Mucosa of stomach (tissue), 1 donor: Measurements from ENCODE around the gene CLDN16.

Experiments used
- H3K27me3 ChIP-seq: one replicate; pipeline ENCODE4 v1.7.0; 2013; ENCODE audit warnings: mild to moderate bottlenecking, low read length; ENCODE audit not compliant: control insufficient read depth, insufficient read depth
- H3K36me3 ChIP-seq: one replicate; pipeline ENCODE4 v1.7.0; 2013; ENCODE audit warnings: low read length; ENCODE audit not compliant: control insufficient read depth, insufficient read depth
- H3K4me1 ChIP-seq: one replicate; pipeline ENCODE4 v1.7.0; 2013; ENCODE audit warnings: mild to moderate bottlenecking, low read length; ENCODE audit not compliant: control insufficient read depth, insufficient read depth
- H3K4me3 ChIP-seq: one replicate; pipeline ENCODE4 v1.7.0; 2013; ENCODE audit warnings: low read length
- H3K9ac ChIP-seq: one replicate; pipeline ENCODE4 v1.7.0; 2013; ENCODE audit warnings: mild to moderate bottlenecking, low read length, moderate library complexity
- H3K9me3 ChIP-seq: one replicate; pipeline ENCODE4 v1.7.0; 2013; ENCODE audit warnings: mild to moderate bottlenecking, low read length, moderate library complexity; ENCODE audit not compliant: control insufficient read depth
- donor health status: Pancreatic carcinoma.

Gene CLDN16

DNA sequence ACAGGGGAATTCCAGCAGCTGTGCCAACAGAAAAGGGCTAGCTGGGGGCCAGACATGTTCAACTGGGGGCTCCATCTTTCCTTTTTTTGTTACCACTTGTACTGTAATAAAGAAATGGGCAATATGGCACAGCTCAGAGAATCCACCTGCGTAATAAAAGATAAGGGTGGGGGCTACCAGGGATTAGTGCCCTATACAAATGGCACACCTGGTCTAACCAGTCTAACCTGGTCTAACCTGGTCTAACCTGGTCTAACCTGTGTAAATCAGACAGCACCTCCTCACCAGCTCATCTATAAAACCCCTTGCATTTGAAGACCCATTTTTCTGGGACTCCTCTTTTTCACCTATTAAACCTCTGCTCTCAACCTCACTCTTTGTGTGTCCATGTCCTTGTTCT is 26.2 kb upstream of the CLDN16 start:
- H3K4me3 ChIP-seq, result no peak overlapping the region
- H3K27me3 ChIP-seq, result no peaks in the 10 kb centered on the region
- H3K9ac ChIP-seq, result no peak overlapping the region
- H3K4me1 ChIP-seq, result no peaks in the 10 kb centered on the region
- H3K9me3 ChIP-seq, result no peaks in the 10 kb centered on the region
- H3K36me3 ChIP-seq, result no peaks in the 10 kb centered on the region

DNA sequence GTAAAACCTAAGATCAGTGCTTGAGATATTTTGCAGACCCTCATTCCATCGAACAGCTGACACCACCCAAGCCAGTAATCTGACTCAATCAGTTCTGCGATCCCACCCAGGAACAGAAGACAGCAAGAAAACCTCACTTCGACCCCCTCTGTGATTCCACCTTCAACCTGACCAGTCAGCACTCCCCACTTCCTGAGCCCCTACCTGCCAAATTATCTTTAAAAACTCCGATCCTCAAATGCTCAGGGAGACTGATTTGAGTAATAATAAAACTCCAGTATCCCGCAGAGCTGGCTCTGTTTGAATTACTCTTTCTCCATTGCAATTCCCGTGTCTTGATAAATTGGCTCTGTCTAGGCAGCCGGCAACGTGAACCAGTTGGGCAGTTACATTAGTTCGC is 25.7 kb upstream of the CLDN16 start:
- Histone ChIP-seq H3K27me3 (no peaks in the 10 kb centered on the region), H3K36me3 (no peaks in the 10 kb centered on the region), H3K9me3 (no peaks in the 10 kb centered on the region), H3K4me3 (no peak overlapping the region), H3K4me1 (no peaks in the 10 kb centered on the region), H3K9ac (no peak overlapping the region)

- Histone ChIP-seq H3K9ac (no peak overlapping the region), H3K9me3 (no peaks in the 10 kb centered on the region), H3K27me3 (no peaks in the 10 kb centered on the region), H3K36me3 (no peaks in the 10 kb centered on the region), H3K4me1 (no peaks in the 10 kb centered on the region), H3K4me3 (no peak overlapping the region)
These were observed 21.8 kb upstream of the CLDN16 start for GRCh38 chr3:190366133-190366532.

DNA sequence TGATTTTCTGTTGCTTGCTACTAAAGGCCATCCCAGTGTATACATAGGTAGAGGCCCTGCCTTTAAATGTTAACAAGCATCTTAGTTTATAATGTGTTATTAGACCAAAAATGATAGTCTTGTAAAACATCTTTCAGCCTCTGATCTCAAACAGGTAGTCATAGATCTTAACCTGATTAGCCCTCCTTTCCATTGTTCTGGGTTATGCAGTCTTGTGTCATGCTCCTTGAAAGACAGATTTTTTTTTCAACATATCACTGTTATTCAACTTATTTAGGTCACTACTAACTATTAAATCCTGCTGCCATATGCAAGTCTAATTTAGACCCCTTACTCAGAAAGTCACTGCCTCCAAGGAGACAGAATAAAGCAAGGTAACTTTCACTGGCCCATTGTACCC is 19.1 kb upstream of the CLDN16 start:
- no peaks in the 10 kb centered on the region for H3K4me1 ChIP-seq
- no peaks in the 10 kb centered on the region for H3K9me3 ChIP-seq
- H3K27me3 ChIP-seq, result no peaks in the 10 kb centered on the region
- H3K36me3 ChIP-seq, result no peaks in the 10 kb centered on the region
- no peak overlapping the region for H3K9ac ChIP-seq
- H3K4me3 ChIP-seq, result no peak overlapping the region

GRCh38 chr3:190369668-190370295 is 18.2 kb upstream of the CLDN16 start:
- Histone ChIP-seq H3K9me3 (no peaks in the 10 kb centered on the region), H3K4me3 (no peak overlapping the region), H3K36me3 (no peaks in the 10 kb centered on the region), H3K9ac (no peak overlapping the region), H3K27me3 (no peaks in the 10 kb centered on the region), H3K4me1 (peaks cover 4% of the 10 kb centered on the region)

GRCh38 chr3:190370369-190370768 is 17.6 kb upstream of the CLDN16 start:
- H3K4me3 ChIP-seq, result no peak overlapping the region
- H3K9ac ChIP-seq, result no peak overlapping the region
- H3K27me3 ChIP-seq, result no peaks in the 10 kb centered on the region
- no peaks in the 10 kb centered on the region for H3K9me3 ChIP-seq
- H3K36me3 ChIP-seq, result no peaks in the 10 kb centered on the region
- peaks cover 4% of the 10 kb centered on the region for H3K4me1 ChIP-seq

GRCh38 chr3:190371152-190371551 is 16.8 kb upstream of the CLDN16 start:
- no peak overlapping the region for H3K4me3 ChIP-seq
- no peaks in the 10 kb centered on the region for H3K27me3 ChIP-seq
- H3K36me3 ChIP-seq, result no peaks in the 10 kb centered on the region
- peaks cover 4% of the 10 kb centered on the region for H3K4me1 ChIP-seq
- H3K9me3 ChIP-seq, result no peaks in the 10 kb centered on the region
- H3K9ac ChIP-seq, result no peak overlapping the region

GRCh38 chr3:190375246-190375645 is 12.7 kb upstream of the CLDN16 start:
- no peaks in the 10 kb centered on the region for H3K36me3 ChIP-seq
- H3K4me3 ChIP-seq, result no peak overlapping the region
- H3K9me3 ChIP-seq, result no peaks in the 10 kb centered on the region
- no peak overlapping the region for H3K9ac ChIP-seq
- peaks cover 4% of the 10 kb centered on the region for H3K4me1 ChIP-seq
- H3K27me3 ChIP-seq, result no peaks in the 10 kb centered on the region

DNA sequence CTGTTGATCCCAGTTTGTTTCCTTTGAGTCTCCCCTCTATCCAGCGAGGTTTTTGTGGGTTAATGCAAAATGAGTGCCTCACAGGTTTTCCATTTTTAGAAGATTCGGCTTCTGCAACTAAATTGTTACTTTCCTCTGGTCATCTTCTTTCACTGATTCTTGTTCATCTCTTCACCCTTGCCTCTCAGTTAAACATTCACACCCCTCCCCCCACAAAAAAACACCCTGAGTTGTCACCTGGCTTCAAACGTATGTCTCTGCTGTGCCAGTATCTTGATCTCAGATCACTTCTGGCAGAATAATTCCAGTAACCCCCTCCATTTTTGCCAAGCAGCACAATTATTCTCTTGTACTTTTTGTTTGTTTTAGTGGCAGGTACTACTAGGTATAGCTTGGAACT is 12.3 kb upstream of the CLDN16 start:
- Histone ChIP-seq H3K36me3 (no peaks in the 10 kb centered on the region), H3K27me3 (no peaks in the 10 kb centered on the region), H3K9ac (no peak overlapping the region), H3K4me3 (no peak overlapping the region), H3K4me1 (peaks cover 4% of the 10 kb centered on the region), H3K9me3 (no peaks in the 10 kb centered on the region)

- H3K9me3 ChIP-seq, result no peaks in the 10 kb centered on the region
- H3K4me1 ChIP-seq, result peaks cover 8% of the 10 kb centered on the region
- H3K36me3 ChIP-seq, result no peaks in the 10 kb centered on the region
- no peak overlapping the region for H3K4me3 ChIP-seq
- H3K27me3 ChIP-seq, result no peaks in the 10 kb centered on the region
- no peak overlapping the region for H3K9ac ChIP-seq
These were observed 9.6 kb upstream of the CLDN16 start for GRCh38 chr3:190378240-190378891.

- Histone ChIP-seq H3K9me3 (no peaks in the 10 kb centered on the region), H3K9ac (no peak overlapping the region), H3K36me3 (no peaks in the 10 kb centered on the region), H3K4me3 (no peak overlapping the region), H3K4me1 (peaks cover 4% of the 10 kb centered on the region), H3K27me3 (no peaks in the 10 kb centered on the region)
These were observed 7.8 kb upstream of the CLDN16 start for GRCh38 chr3:190380184-190380583.

GRCh38 chr3:190381441-190381840 is 6.5 kb upstream of the CLDN16 start:
- Histone ChIP-seq H3K27me3 (no peaks in the 10 kb centered on the region), H3K4me3 (no peak overlapping the region), H3K9ac (no peak overlapping the region), H3K36me3 (no peaks in the 10 kb centered on the region), H3K4me1 (peaks cover 4% of the 10 kb centered on the region), H3K9me3 (no peaks in the 10 kb centered on the region)
